GM19455 (cell line): ENCODE results near the gene SH2D3A.
"Not testable (repeated sequence)": the region's sequence is repeated elsewhere in the genome, so short reads cannot be mapped to it uniquely, and the experiment has no call there.

Experiments used
- ATAC-seq: cut with Tn5 transposase; IDR thresholded peaks from one replicate; pipeline ENCODE4 v1.9.1; 2021; ENCODE audit not compliant: unreplicated experiment

SH2D3A gene

GRCh38 chr19:6767357-6768235 is at the start of gene SH2D3A:
SH2D3A (minus strand) TSS chr19:6767435; CDS start chr19:6763748, 3,687 bp downstream.
- ATAC-seq, result peak; percentile 63

- ATAC-seq, result no peak
Observed at GRCh38 chr19:6813659-6814058, 46.4 kb upstream of the SH2D3A start.

- ATAC-seq, result no peak
Observed at GRCh38 chr19:6812612-6813011, 45.4 kb upstream of the SH2D3A start.

- ATAC-seq, result no peak
Observed at GRCh38 chr19:6811906-6812305, 44.7 kb upstream of the SH2D3A start.

GRCh38 chr19:6811378-6811777 is 44.1 kb upstream of the SH2D3A start:
- no peak for ATAC-seq

- no peak for ATAC-seq
Observed at GRCh38 chr19:6809262-6809661, 42.0 kb upstream of the SH2D3A start.

GRCh38 chr19:6808494-6808893 is 41.3 kb upstream of the SH2D3A start:
- no peak for ATAC-seq

- no peak for ATAC-seq
Observed at GRCh38 chr19:6807291-6807690, 40.1 kb upstream of the SH2D3A start.

GRCh38 chr19:6806488-6806887 is 39.3 kb upstream of the SH2D3A start:
- ATAC-seq, result no peak

GRCh38 chr19:6803036-6803404 is 35.8 kb upstream of the SH2D3A start:
- no peak for ATAC-seq

- peak; percentile 49 for ATAC-seq
Observed at GRCh38 chr19:6802336-6803035, 35.3 kb upstream of the SH2D3A start.

- no peak for ATAC-seq
Observed at GRCh38 chr19:6801485-6802086, 34.4 kb upstream of the SH2D3A start.

- ATAC-seq, result no peak
Observed at GRCh38 chr19:6800991-6801484, 33.8 kb upstream of the SH2D3A start.

- ATAC-seq, result not testable (repeated sequence)
Observed at GRCh38 chr19:6800160-6800790, 33.0 kb upstream of the SH2D3A start.

- ATAC-seq, result no peak
Observed at GRCh38 chr19:6797646-6798045, 30.4 kb upstream of the SH2D3A start.

GRCh38 chr19:6796278-6796677 is 29.0 kb upstream of the SH2D3A start:
- no peak for ATAC-seq

- ATAC-seq, result no peak
Observed at GRCh38 chr19:6794686-6795431, 27.6 kb upstream of the SH2D3A start.

GRCh38 chr19:6793973-6794372 is 26.7 kb upstream of the SH2D3A start:
- no peak for ATAC-seq

GRCh38 chr19:6793411-6793810 is 26.2 kb upstream of the SH2D3A start:
- no peak for ATAC-seq

GRCh38 chr19:6791237-6791636 is 24.0 kb upstream of the SH2D3A start:
- ATAC-seq, result no peak
